Astrocyte (in vitro differentiated cells and primary cell): ENCODE measurements around the gene LDHD. TPM values are rescaled to one million over a fixed set of nuclear protein-coding genes. Genes with fewer than 3 reads are reported as not detected.

Experiments
- DNase-seq: peaks from one replicate; pipeline ENCODE4 v3.0.0-alpha.2; 2010; ENCODE audit warnings: low read depth
- FAIRE-seq: peaks from 2 replicates; lab custom pipeline; 2011; peaks lifted over from hg19 to GRCh38; lab: Jason Lieb, UNC
- H2AFZ ChIP-seq: 2 replicates; pipeline ENCODE4 v1.6.0; 2012; ENCODE audit warnings: low read depth, low read length, inconsistent platforms
- H3K27ac ChIP-seq: 2 replicates; pipeline ENCODE4 v1.5.1; 2011; ENCODE audit warnings: low read depth, low read length, inconsistent platforms
- H3K27me3 ChIP-seq: 2 replicates; pipeline ENCODE4 v1.6.0; 2011; ENCODE audit warnings: low read length, inconsistent platforms; ENCODE audit not compliant: insufficient read depth
- H3K36me3 ChIP-seq: 2 replicates; pipeline ENCODE4 v1.5.1; 2011; ENCODE audit warnings: low read length, inconsistent platforms; ENCODE audit not compliant: insufficient read depth
- H3K4me1 ChIP-seq: 2 replicates; pipeline ENCODE4 v1.5.1; 2011; ENCODE audit warnings: low read length, inconsistent platforms; ENCODE audit not compliant: insufficient read depth
- H3K4me2 ChIP-seq: 2 replicates; pipeline ENCODE4 v1.6.0; 2012; ENCODE audit warnings: low read length, inconsistent platforms
- H3K4me3 ChIP-seq: 2 replicates; pipeline ENCODE4 v1.5.1; 2011; ENCODE audit warnings: low read depth, mild to moderate bottlenecking, low read length, inconsistent platforms; ENCODE audit not compliant: insufficient read depth
- H3K79me2 ChIP-seq: 2 replicates; pipeline ENCODE4 v1.6.0; 2012; ENCODE audit warnings: mild to moderate bottlenecking, low read length, inconsistent platforms; ENCODE audit not compliant: insufficient read depth
- H3K9ac ChIP-seq: 2 replicates; pipeline ENCODE4 v1.6.0; 2012; ENCODE audit warnings: mild to moderate bottlenecking, low read length, inconsistent platforms
- H3K9me3 ChIP-seq: 2 replicates; pipeline ENCODE4 v1.5.1; 2012; ENCODE audit warnings: low read depth, mild to moderate bottlenecking, low read length, inconsistent platforms; ENCODE audit not compliant: insufficient read depth
- H4K20me1 ChIP-seq: 2 replicates; pipeline ENCODE4 v1.6.0; 2012; ENCODE audit warnings: low read length, inconsistent platforms; ENCODE audit not compliant: insufficient read depth
- H3K27ac Mint-ChIP-seq: one replicate; pipeline ENCODE4 v1.8.0; 2021; ENCODE audit warnings: mild to moderate bottlenecking, mixed read lengths; ENCODE audit not compliant: unreplicated experiment
- H3K27me3 Mint-ChIP-seq: one replicate; pipeline ENCODE4 v1.8.0; 2021; ENCODE audit warnings: low read depth, mixed read lengths; ENCODE audit not compliant: unreplicated experiment
- H3K36me3 Mint-ChIP-seq: one replicate; pipeline ENCODE4 v1.8.0; 2021; ENCODE audit warnings: low read depth, mixed read lengths; ENCODE audit not compliant: unreplicated experiment
- H3K4me1 Mint-ChIP-seq: one replicate; pipeline ENCODE4 v1.8.0; 2021; ENCODE audit warnings: low read depth, mixed read lengths; ENCODE audit not compliant: unreplicated experiment
- H3K4me3 Mint-ChIP-seq: one replicate; pipeline ENCODE4 v1.8.0; 2021; ENCODE audit warnings: mild to moderate bottlenecking, moderate library complexity, mixed read lengths; ENCODE audit not compliant: unreplicated experiment
- H3K9me3 Mint-ChIP-seq: one replicate; pipeline ENCODE4 v1.8.0; 2021; ENCODE audit warnings: mild to moderate bottlenecking, mixed read lengths; ENCODE audit not compliant: unreplicated experiment
- CTCF ChIP-seq: IDR thresholded peaks from 2 replicates; pipeline ENCODE4 v1.5.1; 2011; ENCODE audit warnings: low read depth, mild to moderate bottlenecking, inconsistent platforms, low read length, moderate library complexity; ENCODE audit not compliant: insufficient read depth
- EZH2 ChIP-seq: IDR thresholded peaks from 2 replicates; pipeline ENCODE4 v1.6.1; 2012; ENCODE audit warnings: mild to moderate bottlenecking, low read length, inconsistent platforms; ENCODE audit not compliant: insufficient read depth
- total RNA-seq: library from RNA; stranded (reverse); gene quantifications from 2 replicates; pipeline ENCODE4 v1.2.1, GENCODE V29; 2021

LDHD gene
- total RNA-seq, 1 donor from 2014 or later = not detected

GRCh38 chr16:75151798-75152197 is 35.2 kb upstream of the LDHD start:
- Mint-ChIP-seq H3K27me3 (no peaks in the 10 kb centered on the region), H3K4me3 (no peak overlapping the region), H3K4me1 (no peaks in the 10 kb centered on the region), H3K36me3 (peaks cover 19% of the 10 kb centered on the region), H3K9me3 (peaks cover 27% of the 10 kb centered on the region), H3K27ac (no peak overlapping the region)
- Histone ChIP-seq H2AFZ (no peak overlapping the region), H3K9ac (no peak overlapping the region), H3K9me3 (peaks cover 5% of the 10 kb centered on the region), H3K36me3 (peaks cover 4% of the 10 kb centered on the region), H3K27me3 (no peaks in the 10 kb centered on the region), H3K4me1 (no peaks in the 10 kb centered on the region), H3K27ac (no peak overlapping the region), H4K20me1 (peaks cover 14% of the 10 kb centered on the region), H3K4me3 (no peak overlapping the region), H3K79me2 (peaks cover 33% of the 10 kb centered on the region), H3K4me2 (no peak overlapping the region)
- no peak for DNase-seq
- FAIRE-seq = no peak
- TF ChIP-seq CTCF (no peak), EZH2 (no peak)

DNA sequence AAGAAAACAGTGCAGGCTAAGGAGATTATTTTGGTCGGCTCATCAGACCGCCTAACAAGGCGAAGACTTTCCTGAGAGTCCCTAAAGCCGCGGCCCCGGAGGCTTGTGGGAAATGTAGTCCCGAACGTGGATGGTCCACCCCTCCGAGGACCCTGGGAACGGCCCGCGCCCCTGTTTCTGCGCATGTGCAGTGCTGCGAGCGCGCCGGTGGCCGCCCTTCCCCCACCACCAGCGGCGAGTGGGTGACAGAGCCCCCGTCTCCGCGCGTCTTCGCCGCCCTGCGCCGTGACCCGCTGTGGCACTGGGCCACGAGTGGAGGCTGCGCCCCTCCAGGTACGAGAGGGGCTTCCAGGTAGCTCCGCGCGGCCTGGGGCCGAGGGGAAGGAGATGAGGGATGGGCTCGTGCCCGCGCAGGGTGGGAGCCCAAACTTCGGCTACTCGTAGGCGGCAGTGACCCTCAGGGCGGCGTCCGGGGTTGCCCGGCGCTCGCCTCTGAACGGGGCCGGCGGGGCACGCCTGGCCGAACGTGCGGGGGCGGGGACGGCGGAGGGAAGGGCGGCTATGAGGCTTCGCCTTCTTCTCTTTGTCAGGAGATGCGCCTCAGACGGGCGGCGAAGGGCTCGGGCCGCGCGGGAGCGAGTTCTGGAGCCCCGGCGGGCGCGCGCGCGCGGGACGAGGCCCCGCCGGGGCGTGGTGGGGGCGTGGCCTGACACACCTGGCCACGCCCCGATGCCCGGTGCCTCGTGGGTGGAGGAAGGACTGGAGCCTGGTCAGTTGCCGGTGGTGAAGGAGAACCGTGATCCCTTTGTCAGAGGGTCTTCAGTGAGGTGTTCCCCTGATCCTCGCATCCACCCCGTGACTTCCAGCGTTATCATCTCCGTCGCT is 32.0 kb upstream of the LDHD start, which contains the start of gene ZFP1:
Gene ZFP1 (plus strand): TSS at position 214 of the 885 bp plus-strand sequence. CDS start 4,428 bp downstream, outside the sequence.
- H3K27ac Mint-ChIP-seq = no peak within 1 kb of the TSS
- H3K9me3 Mint-ChIP-seq = peaks cover 17% of the 10 kb centered on the region
- Histone ChIP-seq H2AFZ (peak within 1 kb of the TSS; percentile 99), H3K4me3 (peak within 1 kb of the TSS; percentile 85), H3K36me3 (no peaks in the 10 kb centered on the region), H3K27me3 (no peaks in the 10 kb centered on the region), H3K9me3 (peaks cover 5% of the 10 kb centered on the region), H3K27ac (peak within 1 kb of the TSS; percentile 93), H3K9ac (peak within 1 kb of the TSS; percentile 98), H3K79me2 (peaks cover 30% of the 10 kb centered on the region), H3K4me2 (peak within 1 kb of the TSS; percentile 87), H4K20me1 (peaks cover 14% of the 10 kb centered on the region), H3K4me1 (no peaks in the 10 kb centered on the region)
- no peak for TF ChIP-seq EZH2
- no peak for TF ChIP-seq CTCF
- FAIRE-seq (no peak), DNase-seq (peak; percentile 77)
- peak within 1 kb of the TSS; percentile 88 for H3K4me3 Mint-ChIP-seq
- peaks cover 7% of the 10 kb centered on the region for H3K36me3 Mint-ChIP-seq
- no peaks in the 10 kb centered on the region for H3K4me1 Mint-ChIP-seq
- peaks cover 10% of the 10 kb centered on the region for H3K27me3 Mint-ChIP-seq

GRCh38 chr16:75147968-75148310 is 31.4 kb upstream of the LDHD start:
- Histone ChIP-seq H3K79me2 (peaks cover 29% of the 10 kb centered on the region), H3K4me3 (peak overlapping the region; percentile 85), H2AFZ (peak overlapping the region; percentile 99), H3K4me2 (peak overlapping the region; percentile 87), H3K9me3 (peaks cover 5% of the 10 kb centered on the region), H3K36me3 (no peaks in the 10 kb centered on the region), H3K4me1 (no peaks in the 10 kb centered on the region), H4K20me1 (peaks cover 14% of the 10 kb centered on the region), H3K9ac (no peak overlapping the region), H3K27me3 (no peaks in the 10 kb centered on the region), H3K27ac (no peak overlapping the region)
- FAIRE-seq = no peak
- peaks cover 10% of the 10 kb centered on the region for H3K27me3 Mint-ChIP-seq
- TF ChIP-seq CTCF (no peak), EZH2 (no peak)
- peaks cover 5% of the 10 kb centered on the region for H3K36me3 Mint-ChIP-seq
- peak overlapping the region; percentile 78 for H3K4me3 Mint-ChIP-seq
- peaks cover 16% of the 10 kb centered on the region for H3K9me3 Mint-ChIP-seq
- H3K4me1 Mint-ChIP-seq = no peaks in the 10 kb centered on the region
- H3K27ac Mint-ChIP-seq = no peak overlapping the region
- no peak for DNase-seq
